GM19452 (cell line): ENCODE results near the gene SORCS1.

Experiments
- ATAC-seq: cut with Tn5 transposase; IDR thresholded peaks from one replicate; pipeline ENCODE4 v1.9.1; 2021; ENCODE audit not compliant: unreplicated experiment

SORCS1 gene

DNA sequence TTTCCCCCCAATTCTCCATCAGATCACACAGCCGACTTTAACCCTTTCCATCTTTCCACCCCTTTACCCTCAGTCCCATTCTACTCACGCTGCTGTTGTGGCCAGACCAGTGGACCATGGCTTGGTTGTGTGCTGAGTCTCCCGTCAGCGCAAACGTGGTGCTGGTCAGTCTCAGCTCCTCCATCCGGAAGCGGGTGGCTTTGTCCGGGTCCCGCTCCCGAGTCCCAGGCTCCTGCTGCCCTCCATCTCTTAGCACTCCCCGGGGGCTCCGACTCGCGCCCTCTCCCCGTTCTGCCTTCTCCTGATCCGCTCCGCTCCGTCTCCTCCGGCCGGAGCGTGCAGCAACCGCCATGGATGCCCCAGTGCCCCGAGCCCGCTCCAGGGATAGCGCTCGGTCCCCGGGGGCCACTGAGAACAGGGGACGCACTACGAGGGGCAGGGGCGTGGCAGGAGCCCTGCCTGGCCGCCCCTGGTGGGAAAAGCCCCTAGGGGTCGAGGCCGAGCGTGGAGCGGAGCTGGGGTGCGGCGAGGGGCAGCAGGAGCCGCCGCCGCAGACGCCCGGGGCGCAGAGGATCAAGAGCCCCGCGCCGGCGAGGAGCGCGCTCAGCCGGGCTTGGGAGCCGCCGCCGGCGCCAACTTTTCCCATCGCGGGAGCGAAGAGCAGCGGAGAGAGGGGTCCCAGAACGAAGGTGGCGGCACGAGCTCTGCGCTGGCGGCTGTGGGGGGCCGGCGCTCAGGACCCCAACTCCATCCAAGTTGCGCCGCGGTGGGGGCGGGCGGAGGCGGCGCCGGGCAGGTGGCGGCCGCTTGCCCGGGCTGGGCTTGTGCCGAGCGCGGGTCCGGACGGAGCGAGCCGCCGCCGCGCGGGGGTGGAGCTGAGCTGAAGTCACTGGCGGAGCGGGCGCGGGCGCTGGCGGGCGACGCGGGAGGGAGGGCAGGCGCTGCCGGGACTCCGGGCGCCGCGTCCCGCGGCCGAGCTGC, at the start of gene SORCS1:
SORCS1 (minus strand) TSS at position 826 of the 981 bp plus-strand sequence.
- no peak for ATAC-seq

DNA sequence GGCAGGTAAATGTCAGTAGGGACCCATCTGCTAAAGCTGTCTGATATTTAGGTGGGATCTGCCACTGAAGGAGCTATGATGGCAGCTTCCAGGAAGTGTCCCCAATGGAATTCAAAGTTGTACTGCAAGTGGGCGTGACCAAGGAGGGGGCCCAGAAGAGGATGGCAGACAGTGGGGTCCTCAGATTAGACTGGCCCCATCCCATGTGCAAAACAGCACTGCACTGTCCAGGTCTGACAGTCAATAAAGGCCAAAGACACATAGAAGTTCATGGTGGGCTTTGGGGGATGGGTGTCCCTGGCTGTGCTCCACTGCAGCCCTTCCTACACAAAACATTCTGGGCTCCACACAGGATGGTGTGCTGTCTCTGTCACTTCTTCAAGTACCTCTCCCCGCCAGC, 49.8 kb upstream of the SORCS1 start:
- ATAC-seq: no peak

DNA sequence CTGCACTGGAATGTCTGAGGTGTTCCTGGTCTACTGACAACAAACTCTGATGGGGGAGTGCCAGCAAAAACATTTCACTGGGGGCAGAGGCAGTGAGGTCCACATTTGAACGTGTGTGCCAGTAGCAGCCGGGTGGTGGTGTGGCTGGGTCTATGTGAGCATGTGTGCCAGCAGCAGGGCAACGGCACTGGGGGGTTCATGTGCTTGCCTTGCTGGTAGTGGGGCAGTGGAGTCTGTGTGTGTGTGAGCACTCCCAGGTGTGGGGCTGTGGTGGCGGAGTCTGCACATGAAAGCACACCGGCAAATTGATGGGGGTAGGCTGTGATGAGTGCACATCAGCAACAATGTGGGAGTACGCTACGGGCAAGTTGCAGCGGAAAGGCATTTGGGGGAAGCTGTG, 49.4 kb upstream of the SORCS1 start:
- ATAC-seq: no peak

DNA sequence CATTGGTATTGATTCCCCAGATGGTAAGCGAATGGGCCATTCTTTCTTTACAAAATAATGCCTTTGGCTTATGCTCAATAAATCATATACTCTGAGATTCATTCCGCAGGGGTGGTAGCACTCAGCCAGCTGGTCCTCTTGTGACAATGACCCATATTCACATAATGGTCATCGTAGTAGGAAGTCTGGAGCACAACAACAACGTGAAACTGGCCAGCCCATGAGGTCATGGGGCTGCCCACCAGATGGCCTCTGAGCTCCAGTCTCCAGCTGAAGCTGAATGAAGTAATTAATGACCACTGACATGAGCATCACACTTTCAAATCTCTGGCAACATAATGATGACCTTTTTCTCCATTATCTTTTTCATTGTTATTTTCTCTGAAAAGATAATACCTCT, 42.3 kb upstream of the SORCS1 start:
- no peak for ATAC-seq

DNA sequence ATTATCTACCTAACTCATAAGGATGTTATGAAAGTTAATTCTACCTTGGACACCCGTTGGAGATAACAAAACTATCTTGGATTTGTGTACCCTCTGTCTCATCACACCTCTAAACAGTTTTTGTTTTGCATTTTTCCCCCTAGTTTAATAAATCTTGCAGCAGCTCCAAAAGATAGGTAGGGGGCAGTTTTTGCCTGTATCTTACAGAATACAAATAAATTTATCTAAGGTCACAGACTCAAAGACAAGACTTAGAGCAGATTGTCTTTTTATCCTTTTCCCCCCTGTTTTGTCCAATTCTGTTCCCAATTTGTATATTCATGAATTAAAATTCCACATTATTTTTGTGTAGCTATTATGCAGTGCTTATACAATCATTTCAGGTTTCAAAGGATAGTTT, 5.0 kb upstream of the SORCS1 start:
- ATAC-seq: no peak

DNA sequence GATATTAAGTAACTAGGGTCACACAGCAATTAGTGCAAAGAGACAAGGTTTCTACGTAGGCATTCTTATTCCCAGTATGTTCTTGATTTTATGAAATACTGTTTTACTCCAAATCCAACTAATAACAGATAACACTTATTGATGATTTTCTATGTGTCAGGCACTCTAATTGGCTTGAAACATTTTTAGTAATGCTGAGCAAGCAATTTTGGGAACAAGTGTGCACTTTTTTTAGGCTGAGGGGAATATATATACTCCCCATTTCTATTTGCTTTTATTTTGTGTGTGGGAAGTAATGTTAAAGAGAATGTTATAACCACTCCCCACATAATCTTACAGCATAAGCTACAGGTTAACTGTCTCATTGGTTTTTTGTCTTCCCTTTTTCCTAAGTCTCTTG, 4.2 kb upstream of the SORCS1 start:
- ATAC-seq: no peak

DNA sequence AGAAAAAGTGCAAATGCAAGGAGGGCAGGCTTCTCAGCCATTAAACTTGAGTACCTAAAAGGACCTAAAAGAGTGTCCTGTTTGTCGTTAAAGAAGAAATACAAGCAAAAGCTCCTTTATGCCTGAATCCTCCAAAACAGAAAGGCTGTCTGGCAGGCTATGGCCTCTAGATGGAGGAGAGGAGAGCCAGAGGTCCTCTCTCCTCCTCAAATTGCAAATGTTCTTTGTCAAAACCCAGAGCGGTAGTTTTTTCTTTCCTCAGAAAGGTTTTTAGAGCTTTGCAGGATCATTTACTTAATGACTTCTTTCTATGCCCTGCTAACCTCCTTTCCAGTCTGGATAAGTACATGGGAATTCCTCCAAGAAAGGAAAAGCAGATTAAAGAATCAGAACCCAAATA, 1.9 kb upstream of the SORCS1 start:
- no peak for ATAC-seq

DNA sequence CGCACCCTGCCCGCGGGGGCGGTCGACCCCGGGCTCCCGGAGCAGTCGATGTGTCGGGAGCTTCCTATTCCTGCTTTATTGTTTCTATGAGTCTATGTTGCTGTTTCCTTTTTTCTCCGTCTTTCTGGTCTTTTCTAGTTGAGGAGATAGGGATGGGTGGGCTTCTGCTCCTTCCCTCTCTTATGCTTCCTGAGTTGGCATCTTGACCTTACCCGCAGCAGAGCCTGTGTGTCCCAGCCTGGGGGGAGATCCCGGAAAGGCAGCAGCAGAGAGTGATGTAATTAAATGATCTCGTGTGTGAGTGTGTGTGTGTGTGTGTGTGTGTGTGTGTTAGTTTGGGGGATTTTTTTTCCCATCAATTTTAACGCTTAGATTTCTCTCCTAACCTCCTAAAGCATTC, 486 bp upstream of the SORCS1 start:
- ATAC-seq: no peak

DNA sequence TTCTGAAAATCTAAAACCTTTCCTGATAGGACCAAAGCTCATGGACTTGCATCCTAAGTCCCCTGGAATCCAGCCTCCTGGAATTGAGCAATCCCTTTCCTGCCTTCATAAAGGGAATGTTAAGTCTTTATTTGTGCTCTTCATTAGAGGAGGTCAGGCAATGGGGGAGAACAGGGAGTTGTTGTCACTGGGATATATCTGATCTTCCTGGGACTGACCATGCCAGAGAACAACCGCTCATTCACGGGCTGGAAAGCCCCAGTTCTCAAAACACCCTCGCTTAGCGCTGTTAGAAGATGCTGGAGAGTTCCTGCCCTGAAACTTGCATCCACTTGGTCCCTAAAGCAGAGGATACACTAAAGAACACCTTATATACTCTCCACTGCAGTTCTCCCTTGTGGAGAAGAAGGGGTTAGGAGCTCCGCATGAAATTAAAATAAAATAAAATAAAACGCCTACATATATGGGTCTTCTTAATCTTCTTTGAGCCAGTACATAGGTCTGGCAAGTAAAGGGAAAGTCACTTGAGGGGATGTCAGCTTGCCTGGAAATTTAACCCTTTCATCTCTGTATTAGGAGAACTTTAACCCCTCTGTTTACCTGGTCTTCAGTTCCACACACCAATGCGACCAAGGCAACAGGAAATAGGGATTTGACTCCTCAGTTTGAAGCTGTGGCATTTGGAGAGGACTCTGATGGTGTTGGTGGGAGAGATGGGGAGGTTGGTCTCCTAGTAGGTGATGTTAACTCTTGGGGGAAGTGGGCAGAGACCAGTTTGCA, 1.2 kb downstream of the SORCS1 start:
- no peak for ATAC-seq

DNA sequence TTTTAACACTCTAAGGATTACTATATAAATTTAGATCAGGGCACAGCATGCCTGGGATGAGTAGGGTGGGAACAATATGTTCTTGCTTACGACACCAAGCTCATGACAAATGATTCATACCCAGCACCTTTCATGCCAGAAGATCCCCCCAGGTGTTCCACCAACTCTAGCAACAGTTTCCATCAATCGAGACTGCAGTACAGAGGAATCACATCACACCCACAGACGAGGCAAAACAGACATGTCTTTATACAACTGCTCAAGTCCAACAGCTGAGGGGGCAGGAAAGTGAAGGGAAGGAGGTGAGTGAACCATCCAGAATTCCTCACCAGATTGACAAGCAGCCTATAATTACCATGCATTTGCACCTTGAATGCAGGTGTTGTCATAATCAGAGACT, 3.6 kb downstream of the SORCS1 start:
- ATAC-seq: no peak

DNA sequence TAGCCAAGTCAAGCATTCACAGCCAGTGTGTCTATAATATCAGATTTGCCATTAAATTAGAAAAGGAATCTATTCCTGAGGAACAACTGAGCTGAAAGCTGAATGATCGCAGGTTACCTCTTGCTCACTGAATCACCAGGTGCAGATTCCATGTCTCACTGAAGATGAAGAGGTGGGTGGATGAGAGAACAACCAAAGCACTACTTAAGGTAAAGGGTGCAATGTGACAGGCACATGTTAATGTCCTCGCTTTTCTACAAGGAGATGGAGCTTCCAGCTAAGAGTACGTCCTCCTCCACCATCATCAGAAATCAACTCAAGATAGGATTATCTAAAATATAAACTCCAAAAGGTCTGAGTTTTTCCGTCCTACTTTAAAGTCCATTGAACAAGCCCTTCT, 4.6 kb downstream of the SORCS1 start:
- ATAC-seq: no peak

DNA sequence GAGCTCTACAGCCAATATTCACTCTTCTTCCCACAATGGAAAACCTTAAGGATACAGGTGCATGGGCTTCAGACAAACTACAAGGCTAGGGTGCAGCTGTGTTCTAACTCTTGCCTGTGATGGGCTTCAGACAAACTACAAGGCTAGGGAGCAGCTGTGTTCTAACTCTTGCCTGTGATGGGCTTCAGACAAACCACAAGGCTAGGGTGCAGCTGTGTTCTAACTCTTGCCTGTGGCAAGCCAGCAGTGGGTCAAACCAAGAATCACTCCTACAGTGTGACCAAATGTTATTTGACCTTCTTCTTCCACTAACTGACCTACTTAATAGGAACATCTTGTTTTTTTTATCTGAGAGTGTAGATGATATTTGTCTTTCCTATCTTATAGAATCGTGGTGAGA, 7.4 kb downstream of the SORCS1 start:
- no peak for ATAC-seq

DNA sequence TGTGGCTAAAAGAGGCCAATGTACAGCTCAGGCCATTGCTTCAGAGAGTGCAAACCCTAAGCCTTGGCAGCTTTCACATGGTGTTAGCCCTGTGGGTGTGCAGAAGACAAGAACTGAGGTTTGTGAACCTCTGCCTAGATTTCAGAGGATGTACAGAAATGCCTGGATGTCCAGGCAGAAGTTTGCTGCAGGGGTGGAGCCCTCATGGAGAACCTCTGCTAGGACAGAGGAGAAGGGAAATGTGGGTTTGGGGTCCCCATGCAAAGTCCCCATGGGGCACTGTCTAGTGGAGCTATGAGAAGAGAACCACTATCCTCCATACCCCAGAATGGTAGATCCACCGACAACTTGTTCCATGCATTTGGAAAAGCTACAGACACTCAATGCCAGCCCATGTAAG, 12.4 kb downstream of the SORCS1 start:
- no peak for ATAC-seq

DNA sequence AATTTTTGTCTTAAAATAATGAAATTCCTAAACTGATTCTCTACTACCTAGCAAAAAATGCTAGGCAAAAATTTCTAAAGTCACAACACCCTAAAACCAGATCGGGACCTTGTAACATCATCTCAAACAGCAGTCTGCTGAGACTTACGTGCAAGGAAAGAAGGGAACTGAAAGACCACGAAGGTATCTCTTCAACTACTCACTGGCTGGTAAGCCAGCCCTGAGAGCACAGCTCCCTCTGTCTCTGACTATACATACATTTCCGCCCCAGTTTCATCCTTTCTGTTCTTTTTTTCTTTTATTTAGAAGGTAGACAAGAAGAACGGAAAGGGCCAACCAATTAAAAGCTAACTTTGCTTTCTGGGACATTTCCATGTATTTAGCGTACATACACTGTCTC, 15.6 kb downstream of the SORCS1 start:
- no peak for ATAC-seq

DNA sequence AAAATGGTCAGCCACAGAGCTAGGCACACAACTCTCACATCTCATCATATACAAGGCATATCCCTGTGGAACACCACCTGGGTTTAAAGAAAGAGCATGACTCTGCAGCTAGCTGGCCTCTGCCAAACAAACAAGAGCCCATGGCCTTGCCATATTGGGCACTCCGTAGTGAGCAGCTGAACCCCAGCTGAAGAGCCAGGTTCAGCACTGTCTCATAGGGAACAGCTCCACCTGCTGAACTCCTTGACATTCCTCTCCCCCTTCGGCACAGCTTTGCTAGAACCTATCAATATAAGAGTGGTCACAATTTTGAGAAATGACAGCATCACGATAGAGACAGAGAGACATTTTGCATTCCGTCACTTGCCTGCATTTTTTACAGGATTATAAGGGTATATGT, 20.0 kb downstream of the SORCS1 start:
- ATAC-seq: no peak

DNA sequence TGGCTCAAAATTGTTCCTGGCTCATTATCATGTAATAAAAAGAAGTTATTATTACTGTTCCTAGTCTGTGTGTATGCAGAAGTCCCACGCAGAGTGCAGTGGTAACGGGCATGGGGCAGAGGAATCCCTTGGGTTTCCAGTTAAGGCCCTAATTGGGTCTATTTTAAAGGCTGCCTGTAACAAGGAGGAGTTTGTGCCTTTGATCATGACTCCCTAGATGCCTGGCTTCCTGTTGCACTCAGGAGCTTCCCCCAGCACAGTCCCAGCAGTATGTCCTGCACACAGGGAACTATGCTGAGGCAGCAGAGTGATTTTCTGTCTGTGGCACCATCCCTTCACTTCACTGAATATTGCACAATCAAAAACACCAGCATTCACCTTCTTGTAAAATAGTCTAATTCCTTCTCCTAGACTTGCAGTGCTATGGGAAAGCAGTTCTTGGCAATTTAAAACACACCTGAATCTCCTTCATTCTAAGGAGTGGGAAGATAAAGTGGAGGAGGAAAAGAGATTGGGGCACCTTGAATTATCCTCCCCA, 22.9 kb downstream of the SORCS1 start:
- no peak for ATAC-seq

DNA sequence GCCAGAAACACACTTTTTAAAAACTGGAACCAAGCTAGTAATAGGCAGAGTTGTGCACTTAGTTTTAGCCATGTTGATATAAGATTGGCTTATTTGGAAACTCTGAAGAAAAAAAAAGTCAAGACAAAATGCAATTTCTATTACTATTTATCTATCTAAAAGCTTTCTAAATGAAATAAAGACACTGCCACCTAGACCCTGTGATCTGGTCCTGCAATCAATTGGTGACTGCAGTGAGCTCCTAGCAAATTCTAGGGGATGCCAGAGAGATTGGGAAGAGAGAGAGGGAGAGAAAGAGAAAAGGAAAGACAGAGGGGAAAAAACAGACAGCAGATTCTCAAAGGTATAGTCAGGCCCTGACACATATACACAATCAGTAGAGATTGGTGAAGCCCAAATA, 25.3 kb downstream of the SORCS1 start:
- no peak for ATAC-seq

DNA sequence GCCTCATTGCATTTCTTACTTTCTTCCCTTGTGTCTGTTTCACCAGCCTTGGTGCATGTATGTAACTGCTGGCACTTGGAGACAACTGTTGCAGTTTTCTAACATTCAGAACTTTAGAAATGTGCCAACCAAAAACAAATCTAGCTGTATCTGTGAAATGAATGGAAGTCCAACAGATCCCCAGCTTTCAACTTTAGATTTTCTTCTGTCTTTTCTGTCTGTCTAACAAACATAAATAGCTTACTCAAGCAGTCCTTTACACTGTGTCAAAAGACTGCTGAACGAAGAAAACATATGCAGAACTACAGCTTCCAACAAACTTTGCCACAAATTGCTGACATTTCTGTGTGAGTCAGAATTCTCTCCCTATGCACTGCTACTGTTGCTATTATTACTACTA, 30.9 kb downstream of the SORCS1 start:
- ATAC-seq: no peak

DNA sequence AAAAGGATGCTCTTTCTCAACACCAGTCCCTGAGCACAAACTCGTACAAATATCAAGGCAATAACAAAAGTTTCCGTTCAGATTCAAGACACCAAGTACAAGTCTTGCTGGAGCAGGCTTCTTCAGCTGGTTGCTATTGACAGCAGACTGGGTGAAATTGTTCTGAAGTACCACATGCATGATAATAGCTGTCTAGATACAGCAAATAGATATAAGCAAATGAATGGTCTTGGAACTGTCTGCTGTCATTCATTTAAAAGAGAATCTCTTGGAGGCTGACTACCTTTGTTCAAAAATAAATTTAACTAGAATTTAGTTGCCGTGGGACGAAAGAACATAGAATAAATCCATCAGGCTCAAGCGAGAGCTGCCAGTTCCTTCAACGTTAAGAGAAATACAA, 35.5 kb downstream of the SORCS1 start:
- no peak for ATAC-seq

DNA sequence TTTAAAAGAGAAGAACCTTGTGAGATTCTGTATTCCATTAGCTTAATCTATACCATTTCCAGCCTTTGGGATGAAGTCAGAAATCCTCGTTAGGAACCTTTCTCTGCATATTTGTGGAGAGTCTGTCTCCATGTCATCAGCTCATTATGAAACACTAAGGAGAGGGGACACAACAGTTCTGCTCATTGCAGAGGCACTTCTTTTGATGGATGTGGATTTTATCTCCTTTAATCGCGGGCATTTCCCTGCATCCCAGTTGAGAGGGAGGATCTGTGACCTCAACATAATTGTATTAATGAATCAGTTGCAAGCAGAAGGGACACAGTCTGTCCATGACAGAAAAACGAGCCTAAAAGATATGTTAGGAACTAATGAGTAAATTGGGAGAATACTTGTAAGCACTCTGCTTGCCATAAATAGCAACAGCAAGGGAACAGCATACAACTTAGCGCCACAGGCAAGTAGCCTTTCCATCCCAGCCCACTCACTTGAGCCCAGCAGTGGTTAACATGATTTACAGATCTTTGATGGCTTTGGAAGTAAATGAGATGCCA, 37.9 kb downstream of the SORCS1 start:
- ATAC-seq: no peak

DNA sequence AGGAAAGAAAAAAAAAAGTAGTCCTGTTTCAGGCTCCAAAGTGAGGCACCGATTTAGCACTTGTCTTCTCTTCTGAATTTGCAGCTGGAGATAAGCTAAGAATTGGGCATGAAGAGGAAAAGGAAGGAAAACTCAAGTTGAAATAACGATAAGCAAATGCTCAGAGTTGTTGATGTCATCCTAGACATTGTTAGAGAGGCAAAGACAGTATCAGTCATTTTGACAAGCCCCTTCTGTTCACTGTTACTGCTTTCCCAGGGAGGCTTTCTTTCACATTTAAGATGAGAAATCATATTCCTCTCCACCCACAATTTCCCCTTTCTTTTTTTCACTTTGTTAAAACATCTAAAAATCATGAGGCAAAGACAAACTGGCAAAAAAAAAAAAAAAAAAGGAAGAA, 41.8 kb downstream of the SORCS1 start:
- ATAC-seq: no peak

DNA sequence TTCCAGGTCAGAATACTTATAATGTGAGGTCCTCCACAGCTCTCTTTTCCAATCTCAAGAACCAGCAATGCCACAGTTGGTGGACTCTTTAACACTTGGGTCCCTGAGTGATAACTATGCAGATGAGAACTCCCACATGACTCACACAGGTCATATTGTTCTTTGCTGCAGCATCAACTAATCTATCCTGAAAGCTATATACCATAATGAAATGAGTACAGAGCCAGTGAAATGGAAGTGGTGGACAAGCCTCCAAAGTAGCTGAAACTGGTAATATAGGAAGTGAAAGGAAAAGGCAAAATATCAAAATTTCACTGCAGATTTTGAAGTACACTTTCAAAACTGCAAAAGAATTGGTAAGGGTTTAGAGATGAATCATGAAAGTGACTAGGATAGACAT, 45.6 kb downstream of the SORCS1 start:
- no peak for ATAC-seq
